Measurements from ENCODE around the gene PLEKHN1. TPM values are rescaled to one million over a fixed set of nuclear protein-coding genes. Genes with fewer than 3 reads are reported as not detected.
A peak's percentile ranks its signal among the peaks of the same experiment; 100 is the strongest.
"Not testable (repeated sequence)": the region's sequence is repeated elsewhere in the genome, so short reads cannot be mapped to it uniquely, and the experiment has no call there.

Gene PLEKHN1
- total and polyA plus RNA-seq, 2 donors = 1.1 to 4.2 TPM

- 86% methylated on average over 14 of the region's 14 CpGs for WGBS
- Histone ChIP-seq H3K27ac (ENCODE audit: low read depth) (no peak overlapping the region), H3K4me1 (ENCODE audit: insufficient read depth) (no peaks in the 10 kb centered on the region), H3K36me3 (ENCODE audit: insufficient read depth) (no peaks in the 10 kb centered on the region), H3K4me3 (ENCODE audit: low read depth, low read length) (no peak overlapping the region)
- no peak for DNase-seq (ENCODE audit: extremely low spot score)
These were observed 45.2 kb downstream of the PLEKHN1 start for GRCh38 chr1:1011396-1011949.

GRCh38 chr1:1012736-1013104, 46.4 kb downstream of the PLEKHN1 start:
- H3K36me3 ChIP-seq (ENCODE audit: insufficient read depth); H3K27ac ChIP-seq (ENCODE audit: low read depth); DNase-seq (ENCODE audit: extremely low spot score); H3K4me1 ChIP-seq (ENCODE audit: insufficient read depth): not testable (repeated sequence)
- H3K4me3 ChIP-seq (ENCODE audit: low read depth, low read length) = peak overlapping the region; percentile 37
- 64% methylated on average over 13 of the region's 13 CpGs for WGBS

- no peaks in the 10 kb centered on the region for H3K4me1 ChIP-seq (ENCODE audit: insufficient read depth)
- no peak for DNase-seq (ENCODE audit: extremely low spot score)
- no peaks in the 10 kb centered on the region for H3K36me3 ChIP-seq (ENCODE audit: insufficient read depth)
- peak within 1 kb of the TSS; percentile 62 for H3K27ac ChIP-seq (ENCODE audit: low read depth)
- H3K4me3 ChIP-seq (ENCODE audit: low read depth, low read length) = peak within 1 kb of the TSS; percentile 37
- WGBS = 6% methylated on average over 30 of the region's 30 CpGs
These were observed 47.0 kb downstream of the PLEKHN1 start, which contains the start of gene ISG15 for GRCh38 chr1:1013105-1013921. Gene ISG15 (plus strand): TSS chr1:1013497. CDS start chr1:1013574, 77 bp downstream.

- WGBS = 56% methylated on average over 41 of the region's 41 CpGs
- Histone ChIP-seq H3K4me3 (ENCODE audit: low read depth, low read length) (peak overlapping the region; percentile 37), H3K36me3 (ENCODE audit: insufficient read depth) (no peaks in the 10 kb centered on the region), H3K4me1 (ENCODE audit: insufficient read depth) (no peaks in the 10 kb centered on the region), H3K27ac (ENCODE audit: low read depth) (peak overlapping the region; percentile 14)
- DNase-seq (ENCODE audit: extremely low spot score) = no peak
These were observed 47.8 kb downstream of the PLEKHN1 start for GRCh38 chr1:1013922-1014648.

GRCh38 chr1:1014799-1015681, 48.8 kb downstream of the PLEKHN1 start:
- 79% methylated on average over 20 of the region's 20 CpGs for WGBS
- Histone ChIP-seq H3K36me3 (ENCODE audit: insufficient read depth) (no peaks in the 10 kb centered on the region), H3K4me1 (ENCODE audit: insufficient read depth) (no peaks in the 10 kb centered on the region), H3K4me3 (ENCODE audit: low read depth, low read length) (no peak overlapping the region), H3K27ac (ENCODE audit: low read depth) (no peak overlapping the region)
- no peak for DNase-seq (ENCODE audit: extremely low spot score)

- H3K4me1 ChIP-seq (ENCODE audit: insufficient read depth); DNase-seq (ENCODE audit: extremely low spot score); H3K27ac ChIP-seq (ENCODE audit: low read depth); H3K4me3 ChIP-seq (ENCODE audit: low read depth, low read length); H3K36me3 ChIP-seq (ENCODE audit: insufficient read depth): not testable (repeated sequence)
- WGBS = 74% methylated on average over 17 of the region's 17 CpGs
These were observed 51.4 kb downstream of the PLEKHN1 start for GRCh38 chr1:1017397-1018320.

- not testable (repeated sequence) for H3K27ac ChIP-seq (ENCODE audit: low read depth); H3K36me3 ChIP-seq (ENCODE audit: insufficient read depth); DNase-seq (ENCODE audit: extremely low spot score); H3K4me3 ChIP-seq (ENCODE audit: low read depth, low read length); H3K4me1 ChIP-seq (ENCODE audit: insufficient read depth)
- WGBS = 93% methylated on average over 26 of the region's 26 CpGs
These were observed 52.0 kb downstream of the PLEKHN1 start for GRCh38 chr1:1018321-1018685.

- Histone ChIP-seq H3K27ac (ENCODE audit: low read depth) (peak overlapping the region; percentile 76), H3K4me1 (ENCODE audit: insufficient read depth) (no peaks in the 10 kb centered on the region), H3K36me3 (ENCODE audit: insufficient read depth) (no peaks in the 10 kb centered on the region), H3K4me3 (ENCODE audit: low read depth, low read length) (peak overlapping the region; percentile 80)
- WGBS = 2% methylated on average over 66 of the region's 91 CpGs
- DNase-seq (ENCODE audit: extremely low spot score) = no peak
These were observed 53.1 kb downstream of the PLEKHN1 start for GRCh38 chr1:1019122-1019999.

GRCh38 chr1:1020000-1020404, 53.7 kb downstream of the PLEKHN1 start, which contains the start of gene AGRN:
Gene AGRN (plus strand): TSS chr1:1020120. CDS start chr1:1020173, 53 bp downstream.
- under 1% methylated on average over 43 of the region's 58 CpGs for WGBS
- DNase-seq (ENCODE audit: extremely low spot score) = no peak
- peak within 1 kb of the TSS; percentile 80 for H3K4me3 ChIP-seq (ENCODE audit: low read depth, low read length)
- no peaks in the 10 kb centered on the region for H3K4me1 ChIP-seq (ENCODE audit: insufficient read depth)
- no peaks in the 10 kb centered on the region for H3K36me3 ChIP-seq (ENCODE audit: insufficient read depth)
- H3K27ac ChIP-seq (ENCODE audit: low read depth) = peak within 1 kb of the TSS; percentile 76

- peak overlapping the region; percentile 69 for H3K27ac ChIP-seq (ENCODE audit: low read depth)
- H3K4me3 ChIP-seq (ENCODE audit: low read depth, low read length) = peak overlapping the region; percentile 80
- WGBS = under 1% methylated on average over 59 of the region's 59 CpGs
- DNase-seq (ENCODE audit: extremely low spot score) = no peak
- no peaks in the 10 kb centered on the region for H3K4me1 ChIP-seq (ENCODE audit: insufficient read depth)
- no peaks in the 10 kb centered on the region for H3K36me3 ChIP-seq (ENCODE audit: insufficient read depth)
These were observed 54.2 kb downstream of the PLEKHN1 start for GRCh38 chr1:1020415-1021009.
